NCI-H748 treated with DMSO at 0.1 percent for 48 hours (cell line): ENCODE results near the gene MEGF11.

Source experiments
- DNase-seq: peaks from one replicate; lab custom pipeline; 2025; lab: John Stamatoyannopoulos, UW

The MEGF11 gene

DNA sequence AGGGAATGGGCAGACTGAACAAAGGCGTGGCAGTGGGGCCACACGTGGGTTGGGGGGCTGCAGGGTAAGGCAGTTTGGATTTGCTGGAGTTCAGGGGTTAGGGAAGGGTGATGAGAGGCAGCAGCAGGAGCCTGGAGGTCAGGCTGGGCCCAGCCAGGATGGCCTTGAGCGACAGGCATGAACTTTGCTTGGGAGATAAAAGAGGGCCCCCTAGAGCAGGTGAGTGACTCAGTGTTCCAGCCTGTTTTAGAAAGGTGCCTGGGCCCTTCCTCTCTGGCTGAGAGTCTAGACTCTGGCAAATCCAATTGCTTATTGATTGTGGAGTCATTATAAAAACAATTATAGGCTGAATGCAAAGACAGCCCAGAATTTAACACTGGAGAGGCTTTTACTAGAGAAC is 309.1 kb downstream of the MEGF11 start:
- no peak for DNase-seq

DNA sequence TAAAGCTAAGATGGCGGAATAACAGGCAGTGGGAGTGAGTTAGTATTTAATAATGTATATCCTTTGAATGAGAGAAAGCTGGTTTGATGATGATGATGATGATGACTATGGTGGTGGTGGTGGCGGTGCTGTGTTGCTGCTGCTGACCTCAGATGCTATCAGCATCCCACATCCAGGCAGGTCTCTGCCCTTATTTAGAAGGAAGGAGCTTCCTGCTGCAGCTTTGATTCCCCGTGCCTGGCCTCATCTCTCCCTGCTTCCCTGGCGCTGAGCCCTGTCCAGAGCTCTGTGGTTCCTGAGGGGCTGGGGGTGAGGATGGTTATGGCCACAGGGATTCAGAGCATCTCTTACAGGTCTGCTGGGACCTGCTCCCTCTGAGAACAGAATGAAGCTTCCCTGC is 311.1 kb downstream of the MEGF11 start:
- no peak for DNase-seq

DNA sequence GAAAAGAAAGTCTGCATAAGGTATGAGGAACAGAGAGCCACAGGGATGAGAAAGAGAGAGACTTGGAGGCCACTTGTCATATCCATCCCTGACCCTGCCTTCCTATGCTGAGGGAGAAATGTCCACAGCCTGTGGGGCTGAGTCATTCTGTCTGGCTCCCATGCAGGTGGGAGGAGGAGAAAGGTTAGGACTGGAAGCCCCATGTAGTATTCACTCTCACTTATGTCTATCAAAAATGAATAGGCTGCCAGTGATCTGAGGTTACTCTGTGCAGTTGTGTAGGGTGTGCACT is 313.0 kb downstream of the MEGF11 start:
- no peak for DNase-seq

DNA sequence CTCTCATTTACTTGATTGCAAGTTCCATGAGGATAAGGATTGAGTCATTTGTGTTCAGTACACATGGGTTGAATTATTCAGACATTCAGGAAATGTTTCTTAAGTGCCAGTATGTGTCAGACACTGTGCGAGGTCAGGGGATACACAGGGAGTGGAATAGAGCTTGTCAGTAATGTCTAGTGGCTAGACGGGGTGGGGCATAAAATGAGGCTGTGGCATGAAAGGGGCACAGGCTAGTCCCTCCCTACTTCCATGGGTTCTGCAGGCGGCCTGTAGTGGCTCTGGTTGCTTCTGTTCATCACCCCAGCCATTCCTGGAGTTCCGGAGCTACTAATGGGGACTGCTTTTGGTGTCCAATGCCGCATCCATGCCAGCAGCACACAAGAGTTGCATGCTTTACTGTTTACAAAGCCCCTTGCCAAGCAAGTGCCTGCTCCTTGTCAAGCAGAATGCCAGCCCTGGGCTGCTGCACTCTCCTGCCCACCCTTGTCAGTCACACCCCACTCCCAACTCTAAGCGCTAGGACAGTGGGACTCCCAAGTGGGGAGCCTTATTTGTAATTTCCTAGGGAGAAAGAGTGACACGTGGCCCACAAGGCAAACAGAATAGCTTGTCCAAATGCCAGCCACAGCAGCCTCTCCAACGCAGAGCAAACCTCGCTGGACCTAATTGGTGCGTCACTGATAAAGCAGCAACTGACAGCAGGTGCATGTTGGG is 313.5 kb downstream of the MEGF11 start:
- no peak for DNase-seq

DNA sequence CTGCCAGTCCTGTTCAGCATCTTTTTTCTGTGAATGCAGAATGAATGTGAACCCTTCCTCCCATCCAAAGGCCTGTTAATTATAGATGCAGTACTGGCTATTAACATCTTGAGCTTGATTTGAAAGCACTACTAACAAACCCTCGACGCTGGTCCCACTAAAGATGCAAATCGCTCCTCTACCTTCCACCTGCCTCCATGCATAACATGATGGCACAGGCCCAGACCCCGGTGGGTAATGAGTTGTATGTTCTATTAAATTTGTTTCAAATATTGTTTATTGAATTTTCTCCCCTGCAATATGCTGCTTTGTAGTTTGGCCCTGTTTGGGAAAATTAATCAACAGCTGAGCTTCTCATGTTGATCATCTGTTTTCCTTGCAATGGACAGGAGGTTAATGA is 314.9 kb downstream of the MEGF11 start:
- DNase-seq = no peak

DNA sequence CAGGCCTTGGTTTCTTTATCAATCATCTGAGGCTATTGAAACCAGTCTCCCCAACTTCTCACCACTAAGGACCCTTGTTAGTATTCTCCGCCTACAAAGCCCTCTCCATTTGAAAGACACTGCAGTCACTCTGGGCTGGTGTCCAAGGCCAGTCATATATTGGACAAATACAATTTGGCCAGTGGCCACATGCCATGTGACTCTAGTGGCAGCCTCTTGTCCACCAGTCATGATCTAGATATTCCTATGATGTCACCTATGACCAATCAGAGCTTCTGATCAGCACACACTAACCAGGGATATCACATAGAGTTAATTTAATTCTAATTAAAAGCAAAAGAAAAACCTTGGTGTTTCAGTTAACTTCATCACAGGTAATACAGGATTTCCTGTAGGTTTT is 316.1 kb downstream of the MEGF11 start:
- no peak for DNase-seq

DNA sequence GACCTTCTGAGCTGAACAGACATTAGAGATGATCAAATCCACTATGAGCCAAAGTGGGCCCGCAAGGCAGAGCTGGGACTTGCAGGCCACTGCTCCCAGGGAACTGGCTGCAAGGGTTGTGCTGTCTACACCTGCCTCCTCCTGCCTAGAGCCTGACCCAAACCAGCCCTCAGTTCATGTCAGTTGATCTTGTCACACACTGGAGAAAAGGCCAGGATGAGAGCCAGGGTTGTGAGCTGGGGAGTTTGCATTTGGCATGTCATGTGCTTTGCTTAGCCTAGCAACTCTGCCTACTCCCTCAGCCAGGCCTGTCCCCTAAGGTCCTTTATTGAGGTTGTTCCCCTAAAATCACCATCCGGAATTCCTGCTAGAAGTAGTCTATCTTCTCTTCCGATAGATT is 316.5 kb downstream of the MEGF11 start:
- DNase-seq = no peak

DNA sequence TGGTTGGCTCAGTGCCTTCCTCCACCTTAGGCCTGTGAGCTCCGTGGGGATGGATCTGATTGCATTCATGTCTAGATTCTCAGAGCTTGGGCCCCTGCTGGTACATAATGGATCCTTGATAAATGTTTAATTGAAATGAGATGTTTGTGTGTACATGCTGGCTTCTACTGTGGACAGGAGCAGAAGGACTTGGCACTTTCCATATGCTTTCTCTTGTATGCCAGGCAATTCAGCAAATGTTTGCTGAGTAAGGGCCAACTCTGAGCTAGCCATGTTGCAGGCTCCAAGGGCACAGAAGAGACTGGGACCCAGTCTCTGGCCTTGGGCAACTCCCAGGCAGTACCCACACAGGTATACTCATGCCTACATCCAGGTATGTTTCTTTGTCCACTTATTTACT is 317.3 kb downstream of the MEGF11 start:
- no peak for DNase-seq

- no peak for DNase-seq
Measured at GRCh38 chr15:65935391-65935790, 318.2 kb downstream of the MEGF11 start.

GRCh38 chr15:65931221-65931620 is 322.3 kb downstream of the MEGF11 start:
- no peak for DNase-seq

DNA sequence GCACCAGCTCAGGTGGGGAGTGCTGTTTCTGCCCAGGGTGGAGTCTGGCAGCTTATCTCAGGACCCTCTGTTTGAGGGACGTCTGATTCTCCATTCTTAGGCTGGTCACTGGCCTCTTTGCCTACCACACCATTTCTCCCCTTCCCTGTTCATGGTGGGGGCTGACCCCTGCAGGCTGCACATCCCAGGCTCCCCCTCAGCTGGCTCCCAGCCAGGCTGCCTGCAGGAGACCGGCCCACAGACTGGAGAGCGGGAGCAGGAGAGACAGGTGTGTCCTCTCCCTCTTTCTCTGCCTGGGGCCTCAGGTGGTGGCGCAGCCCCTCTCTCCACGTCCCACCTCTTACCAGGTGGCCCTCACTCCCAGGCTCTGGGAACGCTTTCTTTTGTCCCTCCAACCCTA is 323.4 kb downstream of the MEGF11 start:
- DNase-seq = peak; percentile 4

GRCh38 chr15:65929573-65929972 is 324.0 kb downstream of the MEGF11 start:
- DNase-seq = no peak

GRCh38 chr15:65927545-65927944 is 326.0 kb downstream of the MEGF11 start:
- no peak for DNase-seq

DNA sequence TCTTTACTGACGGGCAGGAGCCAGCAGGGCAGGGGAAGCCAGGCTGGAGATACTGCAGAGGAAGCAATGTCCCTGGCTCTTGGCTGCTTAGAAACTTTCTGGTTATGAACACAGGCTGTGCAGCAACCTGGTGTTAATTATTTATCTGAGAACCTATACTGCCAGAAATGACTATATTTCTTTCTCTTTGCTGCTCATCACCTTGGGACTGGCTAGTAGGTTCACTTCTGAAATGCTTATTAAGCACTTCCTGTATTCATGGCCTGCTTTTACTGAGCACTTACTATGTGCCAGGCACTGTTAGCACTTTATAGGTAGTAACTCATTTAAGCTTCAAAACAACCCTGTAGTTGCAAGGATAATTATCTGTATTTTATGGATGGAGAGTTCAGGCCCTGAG is 326.7 kb downstream of the MEGF11 start:
- no peak for DNase-seq

GRCh38 chr15:65926459-65926858 is 327.1 kb downstream of the MEGF11 start:
- DNase-seq = no peak

DNA sequence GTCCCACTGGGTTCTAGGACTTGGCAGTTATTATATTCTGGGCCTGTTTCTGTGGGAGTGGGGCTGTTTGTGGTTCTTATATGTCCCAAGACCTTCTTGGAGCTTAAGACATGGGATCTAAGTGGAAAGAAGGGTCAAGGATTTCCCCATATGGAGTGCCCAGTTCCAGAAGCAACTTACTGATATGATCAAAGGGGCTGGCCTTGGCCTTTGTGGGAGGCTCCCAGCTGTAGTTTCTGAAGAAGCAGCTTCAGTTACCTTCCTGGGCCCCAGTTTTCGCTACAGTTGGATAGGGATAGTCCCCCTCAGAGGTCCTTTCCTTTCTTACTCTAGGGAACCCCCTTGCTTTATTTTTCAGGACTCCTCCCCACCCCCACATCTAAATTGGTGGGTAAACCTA is 328.2 kb downstream of the MEGF11 start:
- DNase-seq = no peak

DNA sequence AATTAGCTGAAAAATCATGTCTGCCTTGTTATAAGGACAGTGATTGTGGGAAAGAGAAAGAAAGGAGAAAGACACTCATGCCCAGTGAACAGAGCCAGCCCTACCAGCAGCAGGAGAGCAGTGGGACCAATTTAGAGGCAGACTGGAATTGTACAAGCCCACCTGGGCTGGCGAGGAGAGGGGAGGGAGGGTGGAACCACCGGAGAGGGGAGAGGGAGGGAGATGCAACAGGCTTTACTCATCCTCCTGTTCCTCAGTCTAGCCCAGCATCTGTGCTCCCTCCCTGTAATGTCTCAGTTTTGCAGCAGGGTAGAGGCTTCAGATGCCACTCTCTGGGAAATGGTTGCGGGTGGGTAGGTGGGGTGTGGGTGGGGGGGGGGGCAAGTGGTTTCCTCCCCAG is 329.5 kb downstream of the MEGF11 start:
- DNase-seq = no peak

DNA sequence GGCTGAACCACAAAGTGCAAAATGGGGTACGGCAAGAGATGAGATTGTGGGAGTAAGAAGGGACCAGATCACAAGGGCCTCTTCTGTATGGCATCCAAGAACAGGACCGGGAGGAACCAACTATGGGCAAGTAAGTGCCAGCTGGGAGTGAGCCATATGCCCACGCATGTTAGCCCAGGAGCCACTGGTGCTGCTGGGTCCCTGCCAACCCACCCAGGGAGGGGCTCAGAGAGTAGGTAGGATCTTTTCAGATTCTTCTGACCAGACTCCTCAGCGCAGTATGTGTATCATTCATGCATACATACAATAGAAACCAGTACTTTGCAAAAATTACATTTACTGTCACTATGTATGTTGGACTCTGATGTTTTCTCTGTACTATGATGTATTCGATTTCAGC is 330.3 kb downstream of the MEGF11 start:
- no peak for DNase-seq

- no peak for DNase-seq
Measured at GRCh38 chr15:65922621-65923020, 330.9 kb downstream of the MEGF11 start.

GRCh38 chr15:65921780-65922179 is 331.8 kb downstream of the MEGF11 start:
- DNase-seq = no peak

DNA sequence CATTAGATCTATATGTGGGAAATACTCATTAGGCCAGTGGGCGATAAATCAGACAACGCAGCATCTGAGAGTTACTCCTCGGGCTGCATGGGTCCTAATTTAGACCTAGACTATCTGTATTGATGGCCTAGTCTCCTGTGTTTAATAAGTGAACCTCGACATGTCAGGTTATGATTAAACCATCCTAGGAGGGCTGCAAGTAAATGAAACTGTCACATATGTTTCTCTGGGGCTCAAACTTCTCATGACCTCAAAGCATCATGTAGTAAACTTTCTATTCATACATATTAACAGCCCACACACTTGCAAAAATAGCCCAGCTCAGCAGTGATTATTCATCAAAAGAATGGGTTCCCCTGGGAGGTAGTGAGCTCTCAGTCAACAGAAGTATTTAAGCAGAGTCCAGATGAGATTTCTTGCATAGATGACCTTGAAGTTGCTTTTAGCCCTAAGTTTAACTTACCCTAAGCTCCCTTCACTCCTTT is 332.7 kb downstream of the MEGF11 start:
- DNase-seq = no peak

GRCh38 chr15:65920121-65920520 is 333.4 kb downstream of the MEGF11 start:
- no peak for DNase-seq

- no peak for DNase-seq
Measured at GRCh38 chr15:65919353-65919752, 334.2 kb downstream of the MEGF11 start.

GRCh38 chr15:65918945-65919344 is 334.6 kb downstream of the MEGF11 start:
- no peak for DNase-seq
